Islet of Langerhans (tissue), 1 donor: Measurements from ENCODE around the gene PDE11A.
A peak's percentile ranks its signal among the peaks of the same experiment; 100 is the strongest.

ENCODE experiments used
- FAIRE-seq: peaks from one replicate; lab custom pipeline; 2011; peaks lifted over from hg19 to GRCh38; lab: Jason Lieb, UNC

PDE11A gene

GRCh38 chr2:177758591-177759371 lies 313.8 kb downstream of the PDE11A start:
- FAIRE-seq = peak; percentile 21

- FAIRE-seq = no peak
These were observed 316.2 kb downstream of the PDE11A start for GRCh38 chr2:177756336-177756735.

GRCh38 chr2:177754492-177754873 lies 318.1 kb downstream of the PDE11A start:
- no peak for FAIRE-seq

GRCh38 chr2:177753682-177754491 lies 318.7 kb downstream of the PDE11A start:
- peak; percentile 100 for FAIRE-seq

- FAIRE-seq = peak; percentile 36
These were observed 324.2 kb downstream of the PDE11A start for GRCh38 chr2:177748360-177748759.

- FAIRE-seq = no peak
These were observed 325.2 kb downstream of the PDE11A start for GRCh38 chr2:177747384-177747783.

- FAIRE-seq = no peak
These were observed 326.2 kb downstream of the PDE11A start for GRCh38 chr2:177746358-177746757.

- no peak for FAIRE-seq
These were observed 327.0 kb downstream of the PDE11A start for GRCh38 chr2:177745531-177745930.

GRCh38 chr2:177742851-177743250 lies 329.7 kb downstream of the PDE11A start:
- no peak for FAIRE-seq

GRCh38 chr2:177741866-177742265 lies 330.7 kb downstream of the PDE11A start:
- no peak for FAIRE-seq

GRCh38 chr2:177740700-177741099 lies 331.9 kb downstream of the PDE11A start:
- no peak for FAIRE-seq

- no peak for FAIRE-seq
These were observed 333.9 kb downstream of the PDE11A start for GRCh38 chr2:177738461-177739235.

- no peak for FAIRE-seq
These were observed 337.2 kb downstream of the PDE11A start for GRCh38 chr2:177735318-177735803.

- no peak for FAIRE-seq
These were observed 339.2 kb downstream of the PDE11A start for GRCh38 chr2:177733322-177733855.

GRCh38 chr2:177731384-177731783 lies 341.2 kb downstream of the PDE11A start:
- no peak for FAIRE-seq

GRCh38 chr2:177730792-177731191 lies 341.8 kb downstream of the PDE11A start:
- FAIRE-seq = no peak

- FAIRE-seq = no peak
These were observed 342.2 kb downstream of the PDE11A start for GRCh38 chr2:177730363-177730762.

- FAIRE-seq = no peak
These were observed 343.7 kb downstream of the PDE11A start for GRCh38 chr2:177728920-177729319.

GRCh38 chr2:177728399-177728765 lies 344.2 kb downstream of the PDE11A start:
- FAIRE-seq = no peak

- FAIRE-seq = no peak
These were observed 344.8 kb downstream of the PDE11A start for GRCh38 chr2:177727577-177728398.

- FAIRE-seq = no peak
These were observed 345.6 kb downstream of the PDE11A start for GRCh38 chr2:177726931-177727348.
